Right ventricle myocardium inferior (tissue), 1 donor: Measurements from ENCODE around the gene BFSP2. TPM values are rescaled to one million over a fixed set of nuclear protein-coding genes. Genes with fewer than 3 reads are reported as not detected.
A peak's percentile ranks its signal among the peaks of the same experiment; 100 is the strongest.

Experiments
- ATAC-seq: fragments of 200-7000 bp; cut with Tn5 transposase; one replicate; pipeline ENCODE4 v1.9.1; 2020; ENCODE audit warnings: mild to moderate bottlenecking, moderate library complexity
- DNase-seq: peaks from one replicate; pipeline ENCODE4 v3.0.0; 2021; ENCODE audit errors: missing footprints
- intact Hi-C: fragments of 100-400 bp; cut with DNase I; formaldehyde crosslinking; loops from one replicate; pipeline ENCODE4 v1.11.0; 2022
- total RNA-seq: library from RNA; stranded (reverse); fragmentation: NEBNext Ultra II Directional; extraction: Animal tissue kit (Norgen Biotek cat#: 25700); gene quantifications from one replicate; pipeline ENCODE4 v1.2.1, GENCODE V29; 2021
- donor health status: DM: no; HTN: yes; CAD: no; lungs with severe emphysema.

Gene BFSP2
- total RNA-seq, 1 donor from 2014 or later, result not detected

GRCh38 chr3:133445108-133445507 lies 45.3 kb downstream of the BFSP2 start:
- intact Hi-C loops, result no loop called here
- no peak for DNase-seq
- ATAC-seq, result no peak

GRCh38 chr3:133447750-133448477 lies 48.1 kb downstream of the BFSP2 start:
- ATAC-seq (no peak), DNase-seq (no peak)
- intact Hi-C loops, result no loop called here

GRCh38 chr3:133448478-133449122 lies 48.7 kb downstream of the BFSP2 start:
- intact Hi-C loops, result no loop called here
- ATAC-seq (no peak), DNase-seq (no peak)

- DNase-seq (no peak), ATAC-seq (no peak)
- intact Hi-C loops, result no loop called here
These were observed 51.5 kb downstream of the BFSP2 start for GRCh38 chr3:133451309-133451708.

DNA sequence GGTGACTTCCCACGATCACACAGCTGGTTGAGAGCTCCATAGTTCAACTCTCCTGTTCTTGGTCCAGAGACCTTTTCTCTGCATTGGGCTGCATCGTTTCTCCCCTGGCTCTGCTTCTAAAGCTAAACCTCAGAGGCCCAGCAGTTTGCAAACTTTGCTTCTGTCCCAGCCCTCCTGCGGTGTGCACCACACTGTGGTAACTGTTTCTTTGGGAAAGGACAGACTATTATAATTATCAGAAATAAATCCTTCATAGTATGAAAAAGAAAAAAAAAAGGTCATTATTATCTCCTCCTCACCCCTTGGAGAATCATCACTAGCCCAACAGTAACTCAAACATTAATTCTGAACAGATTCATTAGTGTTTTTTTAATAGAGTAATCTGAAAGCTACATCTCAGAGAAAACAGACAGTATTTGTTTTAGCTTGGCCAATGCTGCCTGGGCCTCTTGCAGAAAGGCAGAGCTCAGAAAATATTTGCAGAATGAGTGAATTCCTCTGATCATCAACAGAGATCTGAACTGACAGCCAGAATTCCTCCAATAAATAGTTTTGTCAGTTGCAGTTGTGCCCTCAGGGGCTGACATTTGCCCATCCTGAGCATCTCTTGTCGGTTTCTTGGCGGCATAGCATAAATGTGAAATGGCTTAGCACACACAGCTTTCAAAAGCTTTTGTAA lies 52.9 kb downstream of the BFSP2 start:
- no peak for ATAC-seq
- intact Hi-C loops, result no loop called here
- no peak for DNase-seq

DNA sequence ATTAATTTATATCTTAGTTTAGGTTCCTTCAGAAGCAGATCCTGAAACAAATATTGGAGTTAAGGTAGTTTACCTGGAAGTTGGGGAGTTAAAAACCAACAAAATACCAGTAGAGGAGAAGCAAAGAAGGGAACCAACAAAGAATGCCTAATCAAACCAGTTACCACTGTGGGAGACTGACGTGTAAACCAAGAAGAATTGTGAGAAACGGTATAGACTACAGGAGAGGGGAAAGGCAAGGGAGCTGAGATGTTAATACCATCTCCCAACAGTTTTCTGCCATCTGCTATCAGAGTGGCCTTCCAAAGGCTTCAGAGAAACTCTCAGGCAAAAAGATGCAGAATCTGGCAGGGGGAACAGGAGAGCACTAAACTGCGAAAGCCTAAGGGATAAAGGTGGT lies 53.5 kb downstream of the BFSP2 start:
- intact Hi-C loops, result no loop called here
- no peak for DNase-seq
- no peak for ATAC-seq

GRCh38 chr3:133455281-133455680 lies 55.4 kb downstream of the BFSP2 start:
- intact Hi-C loops, result no loop called here

GRCh38 chr3:133455960-133456359 lies 56.1 kb downstream of the BFSP2 start:
- intact Hi-C loops, result no loop called here
- DNase-seq (no peak), ATAC-seq (no peak)

More at GRCh38 chr3:133455281-133455680, 55.4 kb downstream of the BFSP2 start:
- ATAC-seq (no peak), DNase-seq (no peak)

DNA sequence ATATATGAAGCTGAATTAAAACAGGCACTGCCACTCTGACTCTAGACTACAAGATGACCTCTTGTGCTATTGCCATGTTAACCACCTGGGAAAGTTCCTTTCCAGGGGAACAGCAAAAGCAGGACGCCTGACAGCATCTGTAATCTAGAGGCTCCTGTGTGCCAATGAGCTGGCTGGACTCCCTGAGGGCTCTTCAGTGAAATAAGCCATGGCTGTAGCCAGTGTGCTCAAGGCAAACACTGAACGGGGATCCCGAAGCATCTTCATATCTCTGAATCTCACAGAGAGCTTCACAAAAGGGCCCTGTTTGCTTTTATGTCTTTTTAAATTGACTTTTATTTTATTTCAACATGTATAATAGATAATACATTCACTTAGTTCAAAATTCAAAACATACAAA lies 57.2 kb downstream of the BFSP2 start:
- no peak for ATAC-seq
- intact Hi-C loops, result no loop called here
- no peak for DNase-seq

DNA sequence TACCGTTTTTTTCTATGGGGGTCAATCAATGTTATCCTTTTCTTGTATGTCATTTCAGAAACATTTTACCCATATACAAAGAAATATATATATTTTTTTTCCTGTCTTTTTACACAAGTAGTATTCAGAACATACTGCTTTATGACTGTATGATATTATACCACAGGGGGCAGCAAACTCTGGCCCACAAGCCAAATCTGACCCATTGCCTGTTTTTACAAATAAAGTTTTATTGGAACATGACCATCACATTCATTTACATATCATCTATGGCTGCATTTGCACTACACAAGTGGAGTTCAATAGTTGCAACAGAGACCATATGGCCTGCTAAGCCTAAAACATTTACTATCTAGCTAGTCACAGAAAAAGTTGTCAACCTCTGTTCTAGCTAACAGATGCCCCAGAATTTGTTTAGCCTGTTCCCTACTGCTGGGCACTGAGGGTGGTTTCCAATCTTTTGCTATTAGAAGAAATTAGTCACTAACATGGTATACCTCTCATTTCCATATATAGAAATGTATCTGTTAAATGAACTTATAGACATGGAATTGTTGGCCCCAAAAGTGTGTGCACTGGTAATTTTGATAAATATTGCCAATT lies 57.7 kb downstream of the BFSP2 start:
- ATAC-seq, result no peak
- intact Hi-C loops, result no loop called here
- DNase-seq, result no peak

DNA sequence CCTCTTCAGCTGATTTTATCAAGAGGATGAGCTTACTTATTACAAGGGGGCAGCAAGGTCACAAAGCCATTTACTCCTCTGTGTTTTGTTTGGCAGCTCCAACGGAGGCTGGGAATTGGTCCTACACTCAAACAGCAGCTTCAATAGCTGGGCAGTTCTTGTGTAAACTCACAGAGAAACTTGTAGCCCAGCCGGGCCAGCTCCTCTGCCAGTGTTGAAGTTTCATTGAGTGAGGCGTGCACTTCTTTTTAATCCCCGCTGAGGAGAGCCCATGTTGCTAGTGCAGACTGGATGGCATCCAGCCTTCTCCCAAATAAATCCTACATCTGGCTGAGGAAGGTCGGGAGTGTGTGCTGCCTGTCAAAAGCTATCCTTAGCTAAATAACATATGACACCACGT lies 59.5 kb downstream of the BFSP2 start:
- DNase-seq, result no peak
- peak; percentile 86 for ATAC-seq
- intact Hi-C loops, result no loop called here

GRCh38 chr3:133460809-133461208 lies 61.0 kb downstream of the BFSP2 start:
- ATAC-seq (no peak), DNase-seq (no peak)
- intact Hi-C loops, result no loop called here

GRCh38 chr3:133461291-133461690 lies 61.4 kb downstream of the BFSP2 start:
- ATAC-seq, result no peak
- no peak for DNase-seq

DNA sequence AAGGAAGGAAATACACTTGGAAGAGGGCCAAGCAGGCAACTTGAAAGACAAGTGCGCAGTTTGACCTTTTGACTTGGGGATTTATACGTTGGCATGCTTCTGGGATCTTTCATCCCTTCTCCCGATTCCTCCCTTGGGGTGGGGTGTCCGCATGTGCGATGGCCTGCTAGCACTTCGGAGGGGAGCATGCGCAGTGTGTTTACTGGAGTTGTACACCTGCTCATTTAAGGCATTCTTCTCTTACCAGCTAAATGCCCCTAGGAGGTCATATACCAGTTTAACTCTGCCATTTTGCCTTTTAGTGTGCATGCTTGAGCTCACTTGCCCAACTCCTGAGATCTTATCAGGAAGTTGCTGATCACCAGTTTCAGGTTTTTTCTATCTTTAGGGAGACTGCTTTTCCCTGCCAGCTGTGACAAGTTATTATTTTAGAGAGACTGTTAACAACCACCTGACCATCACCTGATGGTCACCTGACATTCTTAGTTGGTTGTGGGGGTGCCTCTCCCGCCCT lies 63.5 kb downstream of the BFSP2 start:
- no peak for ATAC-seq
- intact Hi-C loops, result no loop called here
- no peak for DNase-seq

More at GRCh38 chr3:133461291-133461690, 61.4 kb downstream of the BFSP2 start:
- intact Hi-C loops, result no loop called here

- ATAC-seq, result no peak
- intact Hi-C loops, result no loop called here
- no peak for DNase-seq
These were observed 64.7 kb downstream of the BFSP2 start for GRCh38 chr3:133464573-133464972.

GRCh38 chr3:133466531-133467386 lies 66.9 kb downstream of the BFSP2 start:
- intact Hi-C loops, result no loop called here
- no peak for ATAC-seq
- no peak for DNase-seq

DNA sequence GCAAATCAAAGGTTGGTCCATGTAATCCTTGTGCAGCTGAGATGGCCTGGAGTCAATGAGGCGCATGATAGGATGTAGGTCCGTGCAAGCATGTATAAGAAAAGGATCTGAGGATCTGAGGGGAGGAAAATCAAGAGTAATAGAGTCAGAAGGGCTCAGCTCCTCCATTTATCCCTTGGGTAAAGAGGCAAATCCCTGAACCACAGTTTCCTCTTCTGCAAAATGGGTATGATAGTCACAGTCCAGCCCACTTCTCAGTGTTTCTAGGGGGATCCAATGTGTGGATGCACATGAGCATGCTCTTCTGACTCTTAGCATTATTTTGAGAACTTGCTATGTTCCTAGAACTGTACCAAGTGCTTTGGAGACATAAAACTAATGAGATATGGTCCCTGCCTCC lies 67.9 kb downstream of the BFSP2 start:
- DNase-seq, result no peak
- ATAC-seq, result no peak
- intact Hi-C loops, result no loop called here

- ATAC-seq (no peak), DNase-seq (no peak)
- intact Hi-C loops, result no loop called here
These were observed 68.4 kb downstream of the BFSP2 start for GRCh38 chr3:133468251-133468721.
